ENCODE results near the gene PLCB3. TPM values are rescaled to one million over a fixed set of nuclear protein-coding genes. Genes with fewer than 3 reads are reported as not detected.
A peak's percentile ranks its signal among the peaks of the same experiment; 100 is the strongest.

Gene PLCB3
- total and polyA plus RNA-seq, 2 donors (not counting 1 experiment from before 2014, with no cell fraction given): 17.2 to 37.2 TPM

DNA sequence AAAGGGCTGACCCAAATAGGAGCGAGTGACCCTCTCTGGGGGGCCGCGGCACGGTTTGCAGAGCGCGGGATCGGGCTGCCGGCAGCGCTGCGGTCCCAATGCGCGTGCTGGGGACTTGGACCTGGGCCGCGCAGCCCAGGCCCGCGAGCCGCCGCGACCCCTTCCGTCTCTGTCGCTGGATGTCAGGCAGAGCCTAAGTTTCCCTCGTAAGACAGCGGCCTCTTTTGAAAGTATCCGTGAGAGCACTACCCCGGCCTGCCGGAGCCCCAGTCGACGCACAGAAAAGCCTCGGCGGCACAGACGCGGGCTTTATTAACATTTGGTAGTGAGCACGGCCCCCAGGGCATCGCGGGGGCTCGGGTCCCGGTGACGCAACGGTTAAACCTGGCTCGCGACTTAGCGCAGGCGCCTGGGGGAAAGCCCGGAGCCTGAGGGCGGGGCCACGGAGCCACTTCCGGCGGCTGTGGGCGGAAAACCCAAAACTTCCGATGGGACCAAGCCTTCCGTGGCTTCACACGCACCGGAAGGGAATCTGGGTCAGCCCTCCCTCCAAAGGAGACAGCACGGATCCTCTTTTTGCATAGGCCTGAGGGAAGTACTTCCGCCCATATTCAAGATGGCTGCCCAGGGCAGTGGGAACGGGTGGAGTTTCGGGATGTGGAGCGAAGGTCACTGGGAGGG is 18.4 kb downstream of the PLCB3 start:
- peak overlapping the region; percentile 57 to 82 (median 75) for H3K4me3 ChIP-seq (replicated peaks in 1 of 4; ENCODE audit: control extremely low read depth in 1 of 4, insufficient read depth in 1 of 4, low read depth in 3 of 4, low read length in 4 of 4)
- H3K4me1 ChIP-seq (ENCODE audit: control insufficient read depth, extremely low read depth, insufficient read depth, low read length): peaks cover 24% of the 10 kb centered on the region
- H3K4me2 ChIP-seq (ENCODE audit: extremely low read depth, insufficient read depth, low read length): peak overlapping the region; percentile 96
- H3K9me3 ChIP-seq (ENCODE audit: control insufficient read depth, insufficient read depth, low read depth, low read length): no peaks in the 10 kb centered on the region
- DNase-seq (ENCODE audit: low read depth in 2 of 2): peak; percentile 100
- H2AFZ ChIP-seq (ENCODE audit: low read length): no peak overlapping the region
- peak overlapping the region; percentile 92 for H3K27ac ChIP-seq (ENCODE audit: insufficient read depth, low read length)
- H3K79me2 ChIP-seq (ENCODE audit: control insufficient read depth, insufficient read depth, low read length): peaks cover 2% of the 10 kb centered on the region
- peaks cover 14% of the 10 kb centered on the region for H3K36me3 ChIP-seq (ENCODE audit: control insufficient read depth, insufficient read depth, low read length)
- H3K9ac ChIP-seq (ENCODE audit: insufficient read depth, low read length): peak overlapping the region; percentile 75
- no peaks in the 10 kb centered on the region for H4K20me1 ChIP-seq (ENCODE audit: control insufficient read depth, extremely low read depth, insufficient read depth, low read length)
- TF ChIP-seq EZH2 (IDR thresholded peaks at IDR 0.05; ENCODE audit: low read length, missing control alignments) (no peak), CTCF (conservative IDR thresholded peaks at IDR 0.05 in 1 of 2, IDR thresholded peaks at IDR 0.05 in 1 of 2; ENCODE audit: low read depth in 1 of 2, low read length in 2 of 2) (no peak)
- no peaks in the 10 kb centered on the region for H3K27me3 ChIP-seq (ENCODE audit: control insufficient read depth, insufficient read depth, low read length)

DNA sequence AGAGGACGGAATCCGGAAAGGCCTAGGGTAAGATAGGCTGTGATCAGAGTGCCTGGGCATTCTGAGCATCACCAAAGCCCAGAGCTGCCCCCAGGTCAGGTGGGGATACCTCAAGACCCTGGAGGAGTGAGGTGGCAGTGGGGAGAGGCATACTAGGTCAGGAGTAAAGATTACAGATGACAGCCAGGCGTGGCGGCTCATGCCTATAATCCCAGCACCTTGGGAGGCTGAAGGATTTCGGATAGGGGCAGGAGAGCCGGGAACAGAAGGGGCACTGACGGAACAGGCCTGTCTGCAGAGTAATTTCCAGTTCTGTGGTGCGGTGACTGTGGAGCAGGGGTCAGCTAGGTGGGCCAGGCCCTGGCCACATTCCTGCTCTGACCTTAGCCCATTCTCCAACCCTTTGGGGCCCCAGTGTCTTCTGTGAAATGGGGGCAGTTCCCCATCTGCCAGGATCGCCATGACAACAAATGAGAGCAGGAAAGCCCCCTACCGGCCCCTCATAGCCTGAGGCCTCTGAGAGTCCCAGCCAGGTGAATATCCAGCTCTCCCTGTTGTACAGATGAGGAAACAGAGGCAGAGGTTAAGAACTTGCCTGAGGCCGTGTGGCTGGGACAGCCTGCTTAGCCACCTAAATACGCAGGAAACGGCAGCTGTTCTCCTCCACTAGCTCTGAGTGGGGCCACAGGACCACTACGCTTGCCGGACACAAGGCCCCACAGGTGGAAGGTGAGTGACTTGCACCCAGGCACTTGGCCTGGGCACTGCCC is 23.9 kb downstream of the PLCB3 start:
- no peak overlapping the region for H3K4me3 ChIP-seq (replicated peaks in 1 of 4; ENCODE audit: control extremely low read depth in 1 of 4, insufficient read depth in 1 of 4, low read depth in 3 of 4, low read length in 4 of 4)
- no peaks in the 10 kb centered on the region for H4K20me1 ChIP-seq (ENCODE audit: control insufficient read depth, extremely low read depth, insufficient read depth, low read length)
- peaks cover 8% of the 10 kb centered on the region for H3K4me1 ChIP-seq (ENCODE audit: control insufficient read depth, extremely low read depth, insufficient read depth, low read length)
- H3K27ac ChIP-seq (ENCODE audit: insufficient read depth, low read length): no peak overlapping the region
- H3K79me2 ChIP-seq (ENCODE audit: control insufficient read depth, insufficient read depth, low read length): peaks cover 2% of the 10 kb centered on the region
- no peak overlapping the region for H3K4me2 ChIP-seq (ENCODE audit: extremely low read depth, insufficient read depth, low read length)
- DNase-seq (ENCODE audit: low read depth in 2 of 2): no peak
- no peaks in the 10 kb centered on the region for H3K27me3 ChIP-seq (ENCODE audit: control insufficient read depth, insufficient read depth, low read length)
- H2AFZ ChIP-seq (ENCODE audit: low read length): no peak overlapping the region
- no peak overlapping the region for H3K9ac ChIP-seq (ENCODE audit: insufficient read depth, low read length)
- H3K9me3 ChIP-seq (ENCODE audit: control insufficient read depth, insufficient read depth, low read depth, low read length): no peaks in the 10 kb centered on the region
- TF ChIP-seq EZH2 (IDR thresholded peaks at IDR 0.05; ENCODE audit: low read length, missing control alignments) (no peak), CTCF (conservative IDR thresholded peaks at IDR 0.05 in 1 of 2, IDR thresholded peaks at IDR 0.05 in 1 of 2; ENCODE audit: low read depth in 1 of 2, low read length in 2 of 2) (no peak)
- peaks cover 4% of the 10 kb centered on the region for H3K36me3 ChIP-seq (ENCODE audit: control insufficient read depth, insufficient read depth, low read length)

- Histone ChIP-seq H3K9me3 (ENCODE audit: control insufficient read depth, insufficient read depth, low read depth, low read length) (no peaks in the 10 kb centered on the region), H3K4me2 (ENCODE audit: extremely low read depth, insufficient read depth, low read length) (no peak overlapping the region), H3K36me3 (ENCODE audit: control insufficient read depth, insufficient read depth, low read length) (peaks cover 4% of the 10 kb centered on the region), H3K27ac (ENCODE audit: insufficient read depth, low read length) (no peak overlapping the region), H3K9ac (ENCODE audit: insufficient read depth, low read length) (no peak overlapping the region), H3K27me3 (ENCODE audit: control insufficient read depth, insufficient read depth, low read length) (no peaks in the 10 kb centered on the region), H3K4me1 (ENCODE audit: control insufficient read depth, extremely low read depth, insufficient read depth, low read length) (peaks cover 5% of the 10 kb centered on the region), H3K79me2 (ENCODE audit: control insufficient read depth, insufficient read depth, low read length) (peaks cover 2% of the 10 kb centered on the region), H2AFZ (ENCODE audit: low read length) (no peak overlapping the region), H4K20me1 (ENCODE audit: control insufficient read depth, extremely low read depth, insufficient read depth, low read length) (no peaks in the 10 kb centered on the region), H3K4me3 (replicated peaks in 1 of 4; ENCODE audit: control extremely low read depth in 1 of 4, insufficient read depth in 1 of 4, low read depth in 3 of 4, low read length in 4 of 4) (no peak overlapping the region)
- no peak for DNase-seq (ENCODE audit: low read depth in 2 of 2)
- TF ChIP-seq EZH2 (IDR thresholded peaks at IDR 0.05; ENCODE audit: low read length, missing control alignments): no peak
- no peak for TF ChIP-seq CTCF (conservative IDR thresholded peaks at IDR 0.05 in 1 of 2, IDR thresholded peaks at IDR 0.05 in 1 of 2; ENCODE audit: low read depth in 1 of 2, low read length in 2 of 2)
Observed at GRCh38 chr11:64275841-64276240, 24.5 kb downstream of the PLCB3 start.

Measured in fibroblast of lung (primary cell).